GM19238 (cell line): ENCODE results near the gene CEP41.
"Not testable (repeated sequence)": the region's sequence is repeated elsewhere in the genome, so short reads cannot be mapped to it uniquely, and the experiment has no call there.

Source experiments
- DNase-seq: peaks from one replicate; pipeline ENCODE4 v3.0.0; 2011; ENCODE audit warnings: low spot score; ENCODE audit not compliant: insufficient read length

CEP41 gene

GRCh38 chr7:130388671-130389070 lies 52.1 kb downstream of the CEP41 start:
- DNase-seq = no peak

GRCh38 chr7:130387628-130388403 lies 53.0 kb downstream of the CEP41 start:
- DNase-seq = no peak

DNA sequence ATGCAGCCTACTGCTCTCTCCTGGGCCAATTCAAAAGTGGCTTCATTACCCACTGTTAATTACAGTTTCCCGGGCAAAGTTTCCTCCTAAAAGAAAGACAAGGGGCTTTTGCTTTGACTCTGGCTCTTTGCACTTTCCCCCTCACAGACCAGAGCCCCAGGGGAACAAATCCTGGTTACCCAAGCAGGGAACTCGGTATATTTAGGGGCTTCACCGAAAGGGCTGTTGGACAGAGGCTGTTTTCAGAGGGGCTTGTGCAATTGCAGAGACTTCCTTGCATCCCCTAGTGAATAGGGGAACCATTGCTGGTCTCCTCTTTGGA lies 53.5 kb downstream of the CEP41 start:
- no peak for DNase-seq

DNA sequence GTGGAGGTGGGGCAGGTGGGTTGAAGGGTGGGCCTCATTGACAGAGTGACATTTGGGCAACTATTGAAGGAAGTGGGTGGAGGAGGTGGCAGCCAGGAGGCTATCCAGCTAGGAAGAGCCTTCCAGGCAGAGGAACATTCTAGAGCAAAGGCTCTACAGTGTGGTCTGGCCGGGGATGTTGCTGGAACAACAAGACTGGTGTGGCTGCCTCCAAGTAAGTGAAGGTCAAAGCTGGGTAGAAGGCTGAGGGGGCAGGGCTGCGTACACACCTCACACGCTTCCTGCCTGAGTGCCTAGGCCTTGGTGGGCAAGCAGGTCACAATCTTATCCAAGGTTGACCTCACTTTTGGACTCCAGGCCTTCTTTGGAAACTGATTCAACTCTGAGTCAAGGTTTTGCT lies 53.9 kb downstream of the CEP41 start:
- DNase-seq = no peak

- DNase-seq = no peak
These were observed 55.2 kb downstream of the CEP41 start for GRCh38 chr7:130385600-130386066.

DNA sequence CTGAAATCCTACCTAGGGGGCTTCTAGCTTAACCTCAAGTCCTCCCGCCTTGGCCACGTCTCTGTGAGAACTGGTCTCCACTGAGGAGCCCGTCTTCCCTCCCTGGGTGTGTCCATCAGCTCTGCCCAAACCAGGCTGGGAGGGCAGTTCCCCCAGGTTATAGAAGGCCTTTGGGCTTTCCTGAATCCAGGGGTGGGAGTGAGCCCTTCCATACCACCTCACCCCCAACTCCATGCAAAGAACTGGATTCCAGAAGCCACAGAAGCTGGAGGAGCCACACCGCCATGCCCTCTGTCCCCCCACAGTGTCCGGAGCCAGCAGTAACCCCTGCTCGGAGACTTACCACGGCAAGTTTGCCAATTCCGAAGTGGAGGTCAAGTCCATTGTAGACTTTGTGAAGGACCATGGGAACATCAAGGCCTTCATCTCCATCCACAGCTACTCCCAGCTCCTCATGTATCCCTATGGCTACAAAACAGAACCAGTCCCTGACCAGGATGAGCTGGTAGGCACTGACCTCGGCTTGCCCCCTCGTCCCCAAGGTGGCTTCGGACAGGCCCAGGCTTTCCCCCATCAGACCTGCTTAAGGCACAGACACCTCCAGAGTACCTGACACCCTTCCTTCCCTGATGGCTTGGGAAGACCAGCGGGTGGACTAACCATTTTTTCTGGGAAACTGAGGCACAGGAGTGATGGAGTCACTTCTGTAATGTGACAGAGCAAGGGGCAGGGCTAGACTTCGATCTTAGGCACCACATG lies 55.8 kb downstream of the CEP41 start:
- DNase-seq = no peak

DNA sequence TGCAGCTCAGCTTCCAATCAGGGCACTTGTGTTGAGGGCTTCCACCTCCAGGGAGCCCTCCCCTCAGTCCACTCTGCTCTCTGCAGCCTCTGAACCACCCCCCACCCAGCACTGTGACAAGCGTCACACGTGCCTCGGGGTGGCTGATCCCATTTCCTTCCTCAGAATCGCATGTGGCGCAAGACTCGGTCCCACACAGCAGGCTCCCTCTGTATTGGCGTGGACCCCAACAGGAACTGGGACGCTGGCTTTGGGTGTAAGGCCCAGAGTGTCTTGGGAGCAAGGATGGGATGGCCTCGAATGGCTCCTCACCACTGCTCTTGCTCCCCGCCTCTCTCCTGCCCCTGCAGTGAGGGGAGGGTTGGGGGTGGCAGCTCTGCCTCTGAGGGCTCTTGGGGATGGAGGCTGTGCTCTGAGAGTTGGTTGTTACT lies 56.4 kb downstream of the CEP41 start:
- no peak for DNase-seq

GRCh38 chr7:130383187-130383980 lies 57.4 kb downstream of the CEP41 start:
- DNase-seq = no peak

- DNase-seq = no peak
These were observed 59.1 kb downstream of the CEP41 start for GRCh38 chr7:130381468-130382312.

GRCh38 chr7:130380861-130381455 lies 59.9 kb downstream of the CEP41 start:
- no peak for DNase-seq

DNA sequence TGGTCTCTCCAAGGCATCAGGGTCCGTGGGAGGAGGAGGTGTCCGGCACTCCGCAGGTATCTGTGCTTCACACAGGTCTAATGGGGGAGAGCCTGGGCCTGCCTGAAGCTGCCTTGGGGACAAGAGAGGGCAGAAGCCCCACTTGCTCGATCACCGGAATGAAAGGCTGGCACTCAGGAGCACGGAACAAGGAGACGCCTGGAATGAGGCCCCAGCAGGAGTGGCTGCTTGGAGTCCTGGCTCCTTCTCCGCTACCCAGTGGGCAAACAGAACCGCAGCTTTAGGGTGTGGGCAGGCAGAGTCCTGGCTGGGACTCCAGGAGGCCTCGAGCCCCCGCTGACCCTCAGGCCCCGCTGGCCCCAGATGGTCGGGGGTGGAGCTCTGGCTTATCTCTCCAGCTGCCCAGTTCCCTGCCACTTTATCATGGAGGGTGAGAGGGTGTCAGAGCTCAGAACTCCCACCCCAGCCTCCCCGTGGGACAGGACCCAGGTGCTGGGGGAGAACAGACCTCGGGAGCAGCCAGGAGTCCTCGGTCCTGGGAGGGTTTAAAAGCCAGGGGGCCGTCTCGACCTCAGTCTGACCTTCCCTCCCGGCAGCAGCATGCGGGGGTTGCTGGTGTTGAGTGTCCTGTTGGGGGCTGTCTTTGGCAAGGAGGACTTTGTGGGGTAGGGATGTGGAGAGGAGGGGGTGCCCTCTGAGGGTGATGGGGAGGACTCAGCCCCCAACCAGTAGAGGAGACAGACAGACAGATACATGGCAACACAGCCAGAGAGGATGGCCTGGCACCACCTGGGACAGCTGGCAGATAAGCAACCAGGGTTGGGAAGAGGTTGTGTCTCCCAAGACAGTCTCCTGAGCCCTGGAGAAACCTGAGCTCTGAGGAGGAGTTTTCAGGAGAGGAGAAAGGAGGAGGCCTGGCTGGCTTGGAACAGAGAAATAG lies 60.6 kb downstream of the CEP41 start, which contains the start of gene CPA1:
Gene CPA1 (plus strand): TSS at position 574 of the 940 bp plus-strand sequence. CDS start 27 bp downstream, at position 601.
- no peak for DNase-seq

GRCh38 chr7:130379532-130379920 lies 61.3 kb downstream of the CEP41 start:
- no peak for DNase-seq

DNA sequence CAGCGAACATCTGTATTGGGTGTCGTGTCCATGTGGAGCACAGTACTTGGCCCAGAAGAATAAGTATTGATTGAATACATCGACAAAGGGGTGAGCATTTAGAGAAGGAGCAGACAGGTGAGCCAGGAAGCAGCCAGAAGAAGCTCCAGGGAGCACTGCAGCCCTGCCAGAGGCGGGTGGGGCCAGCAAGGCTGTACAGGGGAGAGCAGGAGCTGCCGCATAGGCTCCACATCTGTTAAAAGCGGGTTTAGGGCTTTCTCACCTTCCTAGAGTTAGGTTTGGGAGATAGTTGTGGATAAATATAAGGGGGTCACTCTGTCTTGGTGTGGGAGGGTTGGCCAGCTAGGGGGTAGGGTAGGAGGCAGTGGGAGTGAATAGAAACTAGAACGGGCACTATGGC lies 61.8 kb downstream of the CEP41 start:
- DNase-seq = no peak

GRCh38 chr7:130377178-130377577 lies 63.6 kb downstream of the CEP41 start:
- no peak for DNase-seq

GRCh38 chr7:130376461-130376860 lies 64.4 kb downstream of the CEP41 start:
- not testable (repeated sequence) for DNase-seq

- no peak for DNase-seq
These were observed 66.3 kb downstream of the CEP41 start for GRCh38 chr7:130374507-130374906.

- DNase-seq = no peak
These were observed 68.2 kb downstream of the CEP41 start for GRCh38 chr7:130372402-130373165.

- no peak for DNase-seq
These were observed 69.8 kb downstream of the CEP41 start for GRCh38 chr7:130371046-130371445.
